ENCODE measurements around the gene PDE3A. TPM values are rescaled to one million over a fixed set of nuclear protein-coding genes. Genes with fewer than 3 reads are reported as not detected.

The PDE3A gene
- total and polyA plus RNA-seq, 10 of the 15 experiments (the other 5 are each of a cell fraction or from before 2014, with no cell fraction given): 0.01 to 2.6 (median 1.5) TPM

GRCh38 chr12:20350026-20350425 is 18.3 kb upstream of the PDE3A start (continued):
- no peak for TF ChIP-seq TAF1 (IDR thresholded peaks at IDR 0.05; ENCODE audit: borderline replicate concordance, low read depth, low read length)
- no peak for TF ChIP-seq CBX3 (IDR thresholded peaks at IDR 0.05; ENCODE audit: borderline replicate concordance, low read depth)
- no peak for TF ChIP-seq TBL1XR1 (IDR thresholded peaks at IDR 0.05; ENCODE audit: low read depth, low read length)
- TF ChIP-seq NR2C2 (IDR thresholded peaks at IDR 0.05; ENCODE audit: borderline replicate concordance, control insufficient read depth, insufficient read length, low read depth): no peak
- TF ChIP-seq SUPT20H (IDR thresholded peaks at IDR 0.05; ENCODE audit: borderline replicate concordance, control insufficient read depth, low read depth, low read length): no peak
- TF ChIP-seq IKZF1 (conservative IDR thresholded peaks at IDR 0.05): no peak
- no peak for TF ChIP-seq KLF5 (IDR thresholded peaks at IDR 0.05; ENCODE audit: partially characterized antibody)
- no peak for TF ChIP-seq ATF3 (IDR thresholded peaks at IDR 0.05; ENCODE audit: borderline replicate concordance, extremely low read depth, low read depth, low read length)
- no peak for TF ChIP-seq SREBF2 (IDR thresholded peaks at IDR 0.05; ENCODE audit: low read length)
- no peak for TF ChIP-seq MEF2A (IDR thresholded peaks at IDR 0.05; ENCODE audit: insufficient read depth, low read depth, low read length)

- ChIA-PET POLR2A (no interaction called here), RAD21 (ENCODE audit: unreplicated experiment) (no interaction called here), SMC1A (ENCODE audit: uncharacterized antibody, unreplicated experiment) (no interaction called here), CTCF (interaction anchor here (1.2 kb wide), 1 partner anchor 600 kb away, joined by 3 read pairs; no protein-coding TSS in a partner anchor)
- 39% methylated on average over 5 of the region's 5 CpGs for WGBS (ENCODE audit: insufficient coverage, insufficient replicate concordance, low lambda C conversion rate, missing lambda C conversion rate)
- DNase-seq (ENCODE audit: low read depth, low spot score) (no peak), FAIRE-seq (no peak), ATAC-seq (no peak)
- H3K4me1 ChIP-seq (ENCODE audit: control insufficient read depth, insufficient read depth, low read length): no peaks in the 10 kb centered on the region
- H3K9ac ChIP-seq (ENCODE audit: control insufficient read depth, insufficient read depth, low read length): no peak overlapping the region
- BruUV-seq (replicated peaks): no TSS peak
- H3K27me3 ChIP-seq (replicated peaks in 1 of 2; ENCODE audit: control insufficient read depth in 2 of 2, insufficient read depth in 2 of 2, low read length in 1 of 2): no peaks in the 10 kb centered on the region
- no peaks in the 10 kb centered on the region for H3K36me3 ChIP-seq (ENCODE audit: control insufficient read depth in 2 of 2, insufficient read depth in 2 of 2, low read length in 1 of 2)
- no peaks in the 10 kb centered on the region for H3K9me3 ChIP-seq (replicated peaks; ENCODE audit: control insufficient read depth, insufficient read depth, low read length)
- intact Hi-C loops (cut with micrococcal nuclease; ENCODE audit: unreplicated experiment) (no loop called here), in situ Hi-C loops (cut with MboI) (no loop called here)
- no peak overlapping the region for H2AFZ ChIP-seq (ENCODE audit: control insufficient read depth, low read depth, low read length)
- no peak overlapping the region for H3K4me3 ChIP-seq
- no peak overlapping the region for H3K4me2 ChIP-seq (ENCODE audit: control insufficient read depth, insufficient read depth)
- H3K79me2 ChIP-seq (ENCODE audit: control insufficient read depth, insufficient read depth, low read length): no peaks in the 10 kb centered on the region
- no peaks in the 10 kb centered on the region for H4K20me1 ChIP-seq (ENCODE audit: control insufficient read depth, insufficient read depth)
- H3K27ac ChIP-seq (ENCODE audit: control insufficient read depth, insufficient read depth): no peak overlapping the region
- TF ChIP-seq EGR1 (IDR thresholded peaks at IDR 0.05; ENCODE audit: borderline replicate concordance in 1 of 2, low read depth in 2 of 2, low read length in 2 of 2) (no peak), ATF7 (IDR thresholded peaks at IDR 0.05; ENCODE audit: low read depth) (no peak), HCFC1 (IDR thresholded peaks at IDR 0.05; ENCODE audit: low read length) (no peak), IRF4 (IDR thresholded peaks at IDR 0.05; ENCODE audit: low read depth, low read length) (no peak), MYB (IDR thresholded peaks at IDR 0.05; ENCODE audit: borderline replicate concordance, low read depth, low read length) (no peak), GABPA (IDR thresholded peaks at IDR 0.05; ENCODE audit: low read depth) (no peak), ZBTB33 (IDR thresholded peaks at IDR 0.05) (no peak), MEF2B (IDR thresholded peaks at IDR 0.05; ENCODE audit: partially characterized antibody, poor library complexity, severe bottlenecking) (no peak), HDGF (IDR thresholded peaks at IDR 0.05) (no peak), PKNOX1 (IDR thresholded peaks at IDR 0.05) (no peak)
Measured at GRCh38 chr12:20350495-20350894, 17.8 kb upstream of the PDE3A start.
